Measurements from ENCODE around the gene KIAA0319L. TPM values are rescaled to one million over a fixed set of nuclear protein-coding genes. Genes with fewer than 3 reads are reported as not detected.

The KIAA0319L gene
- total and polyA plus RNA-seq, 3 donors from 2014 or later = 55.6 to 90.1 (median 90.1) TPM

GRCh38 chr1:35595684-35596083 lies 38.5 kb upstream of the KIAA0319L start:
- Histone ChIP-seq H3K27ac (no peak overlapping the region), H3K4me1 (no peaks in the 10 kb centered on the region), H3K4me3 (no peak overlapping the region), H3K27me3 (no peaks in the 10 kb centered on the region), H3K36me3 (ENCODE audit: low read depth, missing control alignments) (no peaks in the 10 kb centered on the region), H3K9me3 (no peaks in the 10 kb centered on the region)
- TF ChIP-seq CTCF (IDR thresholded peaks at IDR 0.05) (no peak), POLR2A (IDR thresholded peaks at IDR 0.05) (no peak)
- WGBS, 2 donors = 97 to 98% methylated on average over 7 of the region's 7 CpGs
- DNase-seq = no peak
- intact Hi-C loops (cut with DNase I; ENCODE audit: low total_unique reads) = no loop called here

GRCh38 chr1:35594005-35594760 lies 37.0 kb upstream of the KIAA0319L start:
- Histone ChIP-seq H3K9me3 (no peaks in the 10 kb centered on the region), H3K4me3 (no peak overlapping the region), H3K4me1 (no peaks in the 10 kb centered on the region), H3K27me3 (no peaks in the 10 kb centered on the region), H3K36me3 (ENCODE audit: low read depth, missing control alignments) (no peaks in the 10 kb centered on the region), H3K27ac (no peak overlapping the region)
- intact Hi-C loops (cut with DNase I; ENCODE audit: low total_unique reads) = no loop called here
- TF ChIP-seq POLR2A (IDR thresholded peaks at IDR 0.05) (no peak), CTCF (IDR thresholded peaks at IDR 0.05) (no peak)
- DNase-seq = no peak
- WGBS, 2 donors = 94 to 95% methylated on average over 8 to 9 of the region's 9 CpGs

GRCh38 chr1:35592991-35593769 lies 36.0 kb upstream of the KIAA0319L start:
- no peak for DNase-seq

GRCh38 chr1:35591211-35591610 lies 34.0 kb upstream of the KIAA0319L start:
- no peaks in the 10 kb centered on the region for H3K27me3 ChIP-seq
- H3K4me3 ChIP-seq = no peak overlapping the region
- H3K27ac ChIP-seq = no peak overlapping the region
- 86 to 94% methylated on average over 8 of the region's 8 CpGs for WGBS, 2 donors
- no peak for DNase-seq
- H3K9me3 ChIP-seq = no peaks in the 10 kb centered on the region
- intact Hi-C loops (cut with DNase I; ENCODE audit: low total_unique reads) = no loop called here
- no peak for TF ChIP-seq POLR2A (IDR thresholded peaks at IDR 0.05)
- TF ChIP-seq CTCF (IDR thresholded peaks at IDR 0.05) = no peak
- H3K4me1 ChIP-seq = no peaks in the 10 kb centered on the region
- H3K36me3 ChIP-seq (ENCODE audit: low read depth, missing control alignments) = no peaks in the 10 kb centered on the region

More at GRCh38 chr1:35592991-35593769, 36.0 kb upstream of the KIAA0319L start:
- Histone ChIP-seq H3K4me3 (no peak overlapping the region), H3K36me3 (ENCODE audit: low read depth, missing control alignments) (no peaks in the 10 kb centered on the region), H3K27me3 (no peaks in the 10 kb centered on the region), H3K27ac (no peak overlapping the region), H3K4me1 (no peaks in the 10 kb centered on the region), H3K9me3 (no peaks in the 10 kb centered on the region)
- WGBS, 2 donors = 75 to 83% methylated on average over 8 of the region's 8 CpGs
- no peak for TF ChIP-seq POLR2A (IDR thresholded peaks at IDR 0.05)
- TF ChIP-seq CTCF (IDR thresholded peaks at IDR 0.05) = no peak
- intact Hi-C loops (cut with DNase I; ENCODE audit: low total_unique reads) = no loop called here

All from testis (tissue), 3 donors.